CD14-positive monocyte (primary cell): ENCODE measurements around the gene PSPH. TPM values are rescaled to one million over a fixed set of nuclear protein-coding genes. Genes with fewer than 3 reads are reported as not detected.

ENCODE experiments used
- DNase-seq, 3 donors: peaks; one replicate each; pipeline ENCODE4 v3.0.0-alpha.2; 2011 to 2022
- H2AFZ ChIP-seq: 2 replicates; pipeline ENCODE4 v1.6.0; 2012; ENCODE audit warnings: mild to moderate bottlenecking, low read depth, low read length, inconsistent platforms; ENCODE audit not compliant: insufficient read depth, poor library complexity, severe bottlenecking
- H3K27ac ChIP-seq, 2 donors: 1 replicate in 1 of 2; 2 replicates in 1 of 2; pipeline ENCODE4 v1.5.1; 2012 to 2013; ENCODE audit warnings: low read length in 2 of 2, control low read depth in 1 of 2, inconsistent platforms in 1 of 2, low read depth in 1 of 2, mild to moderate bottlenecking in 1 of 2
- H3K27me3 ChIP-seq, 2 donors: one replicate each; pipeline versions ENCODE4 v1.6.0 to v1.6.1; 2011 to 2013; ENCODE audit warnings: low read length in 2 of 2; ENCODE audit not compliant: control insufficient read depth in 2 of 2, insufficient read depth in 2 of 2
- H3K36me3 ChIP-seq, 2 donors: replicated peaks in 1 of 2; 1 replicate in 1 of 2; 2 replicates in 1 of 2; pipeline versions ENCODE4 v1.5.1 to v1.6.1; 2012 to 2013; ENCODE audit warnings: low read length in 2 of 2, control low read depth in 1 of 2, inconsistent platforms in 1 of 2, mild to moderate bottlenecking in 1 of 2; ENCODE audit not compliant: insufficient read depth in 2 of 2, control insufficient read depth in 1 of 2
- H3K4me1 ChIP-seq, 2 donors: 1 replicate in 1 of 2; 2 replicates in 1 of 2; pipeline versions ENCODE4 v1.5.1 to v1.6.1; 2012 to 2013; ENCODE audit warnings: low read length in 2 of 2, control low read depth in 1 of 2, inconsistent platforms in 1 of 2, mild to moderate bottlenecking in 1 of 2, moderate library complexity in 1 of 2; ENCODE audit not compliant: insufficient read depth in 2 of 2, control insufficient read depth in 1 of 2
- H3K4me2 ChIP-seq: replicated peaks from 2 replicates; pipeline ENCODE3; 2012; ENCODE audit warnings: low read length, moderate library complexity, mild to moderate bottlenecking; ENCODE audit not compliant: poor library complexity, severe bottlenecking; ENCODE audit errors: extremely low read depth
- H3K4me3 ChIP-seq, 3 experiments: fragments of 200-600 bp in 1 of 3; sonication (generic) in 1 of 3; replicated peaks in 1 of 3; 1 replicate in 2 of 3; 2 replicates in 1 of 3; pipeline ENCODE4 v1.5.1; 2011 to 2013; ENCODE audit warnings: low read length in 3 of 3, mild to moderate bottlenecking in 3 of 3, control low read depth in 2 of 3, low read depth in 2 of 3, inconsistent platforms in 1 of 3, moderate library complexity in 1 of 3
- H3K79me2 ChIP-seq: 2 replicates; pipeline ENCODE4 v1.6.0; 2012; ENCODE audit warnings: mild to moderate bottlenecking, control low read depth, inconsistent platforms, low read length, moderate library complexity; ENCODE audit not compliant: insufficient read depth
- H3K9ac ChIP-seq: 2 replicates; pipeline ENCODE4 v1.6.0; 2017; ENCODE audit warnings: low read length, mild to moderate bottlenecking; ENCODE audit not compliant: insufficient read depth, poor library complexity, severe bottlenecking
- H3K9me3 ChIP-seq, 2 donors: replicated peaks in 1 of 2; 1 replicate in 1 of 2; 2 replicates in 1 of 2; pipeline versions ENCODE4 v1.5.1 to v1.6.1; 2012 to 2013; ENCODE audit warnings: low read length in 2 of 2, control low read depth in 1 of 2; ENCODE audit not compliant: control insufficient read depth in 1 of 2, insufficient read depth in 1 of 2
- H4K20me1 ChIP-seq: 2 replicates; pipeline ENCODE4 v1.6.0; 2012; ENCODE audit warnings: mild to moderate bottlenecking, low read length, control low read depth, moderate library complexity; ENCODE audit not compliant: insufficient read depth
- H3K27ac Mint-ChIP-seq, 7 donors: one replicate each; pipeline ENCODE4 v1.8.0; 2020; ENCODE audit warnings: mild to moderate bottlenecking in 7 of 7, mixed read lengths in 7 of 7, moderate library complexity in 6 of 7, inconsistent platforms in 2 of 7
- H3K27me3 Mint-ChIP-seq, 3 donors: one replicate each; pipeline ENCODE4 v1.8.0; 2021 to 2022; ENCODE audit warnings: low read depth in 3 of 3, mild to moderate bottlenecking in 3 of 3, mixed read lengths in 3 of 3, moderate library complexity in 3 of 3, inconsistent platforms in 1 of 3
- H3K36me3 Mint-ChIP-seq, 2 donors: one replicate each; pipeline ENCODE4 v1.8.0; 2020; ENCODE audit warnings: mixed read lengths in 2 of 2, inconsistent platforms in 1 of 2, mild to moderate bottlenecking in 1 of 2
- H3K4me1 Mint-ChIP-seq: one replicate; pipeline ENCODE4 v1.8.0; 2020; ENCODE audit warnings: mild to moderate bottlenecking, mixed read lengths
- H3K4me3 Mint-ChIP-seq, 2 donors: one replicate each; pipeline ENCODE4 v1.8.0; 2020; ENCODE audit warnings: mild to moderate bottlenecking in 2 of 2, mixed read lengths in 2 of 2, moderate library complexity in 1 of 2
- H3K9me3 Mint-ChIP-seq, 7 donors: one replicate each; pipeline ENCODE4 v1.8.0; 2020 to 2022; ENCODE audit warnings: mixed read lengths in 7 of 7, mild to moderate bottlenecking in 6 of 7, moderate library complexity in 6 of 7, inconsistent platforms in 2 of 7
- CTCF ChIP-seq: fragments of 200-600 bp; IDR thresholded peaks from one replicate; pipeline ENCODE4 v1.8.0; 2022; ENCODE audit warnings: antibody characterized with exemption, mild to moderate bottlenecking
- WGBS: methylation state at CpG from one replicate; pipeline ENCODE4 v1.1.5; 2013; ENCODE audit warnings: missing lambda C conversion rate; ENCODE audit not compliant: insufficient coverage; 5-methylcytosine and 5-hydroxymethylcytosine counted together
- intact Hi-C, 2 donors: fragments of 100-400 bp; cut with micrococcal nuclease; formaldehyde crosslinking; loops; one replicate each; pipeline versions ENCODE4 v1.15.0 to v1.15.1; 2023
- polyA plus RNA-seq, 3 donors: library from polyadenylated mRNA; depleted of rRNA in 1 of 3; unstranded in 2 of 3; stranded (reverse) in 1 of 3; fragments of 300-500 nt in 2 of 3; fragments of >200 nt in 1 of 3; fragmentation: Illumina TruSeq in 2 of 3; gene quantifications; 1 replicate in 2 of 3; 2 replicates in 1 of 3; pipeline ENCODE4 v1.2.3, GENCODE V29; 2012 to 2021

Gene PSPH
- polyA plus RNA-seq, 3 donors = 1.7 to 6.7 (median 5.3) TPM

- peaks cover 12 to 24% of the 10 kb centered on the region in 2 donors for H3K4me1 ChIP-seq
- intact Hi-C loops = loop anchor here in 1 of 2 donors (5.0 kb wide), 1 partner anchor 43 kb away; the partner anchor contains the start of gene CHCHD2
- H3K27ac Mint-ChIP-seq = peak within 1 kb of the TSS; percentile 96 to 98 (median 97)
- no peaks in the 10 kb centered on the region for H3K9me3 ChIP-seq
- TF ChIP-seq CTCF = no peak
- H3K36me3 Mint-ChIP-seq = peaks cover 47% of the 10 kb centered on the region in 2 donors
- H3K27ac ChIP-seq = peak within 1 kb of the TSS; percentile 94 to 95
- H3K4me3 ChIP-seq = peak within 1 kb of the TSS; percentile 82 to 95 (median 87)
- peaks cover 20% of the 10 kb centered on the region for H3K79me2 ChIP-seq
- H3K36me3 ChIP-seq = peaks cover 40 to 50% of the 10 kb centered on the region in 2 donors
- peaks cover 19% of the 10 kb centered on the region for H3K4me1 Mint-ChIP-seq
- DNase-seq = peak; percentile 91 to 92 (median 92)
- H3K4me2 ChIP-seq = peak within 1 kb of the TSS; percentile 82
- no peaks in the 10 kb centered on the region for H3K9me3 Mint-ChIP-seq
- H4K20me1 ChIP-seq = no peaks in the 10 kb centered on the region
- H3K27me3 ChIP-seq = no peaks in the 10 kb centered on the region
- peak within 1 kb of the TSS; percentile 94 for H3K4me3 Mint-ChIP-seq
- peaks cover 0 to 1% (median 0%) of the 10 kb centered on the region in 3 donors for H3K27me3 Mint-ChIP-seq
- WGBS = under 1% methylated on average over 44 of the region's 49 CpGs
- H3K9ac ChIP-seq = peak within 1 kb of the TSS; percentile 80
- H2AFZ ChIP-seq = peak within 1 kb of the TSS; percentile 82
Observed at GRCh38 chr7:56063882-56064625, 12.8 kb upstream of the PSPH start, which contains the start of gene SUMF2. Gene SUMF2 (plus strand): TSS chr7:56064286. CDS start chr7:56064312, 26 bp downstream.

- Histone ChIP-seq H3K36me3 (peaks cover 42 to 50% of the 10 kb centered on the region in 2 donors), H3K4me3 (peak overlapping the region; percentile 82 to 95 (median 87))
- intact Hi-C loops = loop anchor here in 1 of 2 donors (5.0 kb wide), 1 partner anchor 44 kb away; the partner anchor contains the start of gene CHCHD2
Observed at GRCh38 chr7:56063500-56063881, 12.2 kb upstream of the PSPH start.

More at GRCh38 chr7:56063500-56063881, 12.2 kb upstream of the PSPH start:
- no peak for TF ChIP-seq CTCF
- WGBS = 96% methylated on average over 2 of the region's 7 CpGs
- Mint-ChIP-seq H3K4me1 (peaks cover 19% of the 10 kb centered on the region), H3K9me3 (no peaks in the 10 kb centered on the region), H3K27ac (peak overlapping the region; percentile 96 to 98 (median 97)), H3K36me3 (peaks cover 46 to 47% of the 10 kb centered on the region in 2 donors), H3K4me3 (peak overlapping the region in 1 of 2 donors; percentile 94), H3K27me3 (peaks cover 0 to 1% (median 0%) of the 10 kb centered on the region in 3 donors)
- Histone ChIP-seq H3K9ac (peak overlapping the region; percentile 80), H3K9me3 (no peaks in the 10 kb centered on the region), H3K4me1 (peaks cover 12 to 24% of the 10 kb centered on the region in 2 donors), H2AFZ (peak overlapping the region; percentile 82), H4K20me1 (no peaks in the 10 kb centered on the region), H3K79me2 (peaks cover 20% of the 10 kb centered on the region), H3K27me3 (no peaks in the 10 kb centered on the region), H3K4me2 (peak overlapping the region; percentile 82), H3K27ac (peak overlapping the region; percentile 94 to 95)
- DNase-seq = no peak
